GM18868 (cell line): ENCODE results near the gene BMAL2.

Experiments used
- ATAC-seq: cut with Tn5 transposase; IDR thresholded peaks from one replicate; pipeline ENCODE4 v1.9.1; 2021; ENCODE audit warnings: mild to moderate bottlenecking, moderate library complexity; ENCODE audit not compliant: unreplicated experiment

The BMAL2 gene, protein sequence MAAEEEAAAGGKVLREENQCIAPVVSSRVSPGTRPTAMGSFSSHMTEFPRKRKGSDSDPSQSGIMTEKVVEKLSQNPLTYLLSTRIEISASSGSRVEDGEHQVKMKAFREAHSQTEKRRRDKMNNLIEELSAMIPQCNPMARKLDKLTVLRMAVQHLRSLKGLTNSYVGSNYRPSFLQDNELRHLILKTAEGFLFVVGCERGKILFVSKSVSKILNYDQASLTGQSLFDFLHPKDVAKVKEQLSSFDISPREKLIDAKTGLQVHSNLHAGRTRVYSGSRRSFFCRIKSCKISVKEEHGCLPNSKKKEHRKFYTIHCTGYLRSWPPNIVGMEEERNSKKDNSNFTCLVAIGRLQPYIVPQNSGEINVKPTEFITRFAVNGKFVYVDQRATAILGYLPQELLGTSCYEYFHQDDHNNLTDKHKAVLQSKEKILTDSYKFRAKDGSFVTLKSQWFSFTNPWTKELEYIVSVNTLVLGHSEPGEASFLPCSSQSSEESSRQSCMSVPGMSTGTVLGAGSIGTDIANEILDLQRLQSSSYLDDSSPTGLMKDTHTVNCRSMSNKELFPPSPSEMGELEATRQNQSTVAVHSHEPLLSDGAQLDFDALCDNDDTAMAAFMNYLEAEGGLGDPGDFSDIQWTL

DNA sequence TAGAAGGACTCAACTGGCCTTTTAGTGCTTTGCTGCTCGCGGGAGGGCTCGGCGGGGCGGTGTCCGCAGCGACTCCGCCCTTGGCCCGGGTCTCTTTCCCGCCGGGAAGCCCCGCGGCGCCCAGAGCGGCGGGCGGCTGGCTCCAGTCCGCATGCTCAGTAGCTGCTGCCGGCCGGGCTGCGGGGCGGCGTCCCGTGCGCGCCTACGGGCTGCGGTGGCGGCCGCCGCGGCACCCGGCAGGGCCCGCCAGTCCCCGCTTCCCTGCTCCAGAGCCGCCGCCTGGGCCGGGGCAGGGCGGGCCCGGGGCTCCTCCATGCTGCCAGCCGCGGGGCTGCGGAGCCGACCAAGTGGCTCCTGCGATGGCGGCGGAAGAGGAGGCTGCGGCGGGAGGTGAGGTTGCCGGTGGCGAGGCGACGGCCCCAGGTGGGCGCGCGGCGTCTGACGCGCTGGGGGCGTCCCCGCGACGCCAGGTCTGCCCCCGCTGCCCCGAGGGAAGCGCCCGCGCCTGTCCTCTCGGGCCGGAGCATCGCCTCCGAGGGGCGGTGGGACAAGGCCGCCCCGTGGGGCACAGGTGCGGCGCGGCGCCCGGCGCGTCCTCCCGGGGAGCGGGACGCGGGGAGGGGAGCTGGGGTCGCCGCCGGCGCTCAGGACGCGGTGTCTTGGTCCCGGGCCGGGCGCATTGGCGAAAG is at the start of gene BMAL2:
BMAL2 (plus strand) TSS at position 123 of the 689 bp plus-strand sequence; CDS start at position 360, 237 bp downstream.
- peak; percentile 40 for ATAC-seq

- no peak for ATAC-seq
Observed at GRCh38 chr12:27284021-27284420, 48.6 kb upstream of the BMAL2 start.

DNA sequence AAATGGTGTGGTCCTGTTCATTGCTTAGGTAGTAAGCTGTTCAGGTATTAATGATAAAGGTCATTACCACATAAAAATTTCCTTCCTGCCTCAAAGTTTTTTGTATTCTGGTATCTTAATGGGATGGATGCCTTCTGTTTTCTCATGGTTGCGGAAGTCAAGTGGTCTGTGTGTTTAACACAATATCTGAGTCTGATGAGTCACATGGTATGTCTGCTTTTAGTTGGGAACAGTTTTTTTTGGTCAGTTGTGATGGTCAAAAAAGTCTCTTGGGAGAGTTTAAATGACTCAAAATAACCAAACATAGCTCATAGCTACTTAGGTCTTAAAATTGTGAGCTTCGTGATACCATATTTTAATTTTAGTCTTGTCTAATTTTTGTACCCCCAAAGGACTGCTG is 47.9 kb upstream of the BMAL2 start:
- ATAC-seq: peak; percentile 79

- no peak for ATAC-seq
Observed at GRCh38 chr12:27285403-27285802, 47.2 kb upstream of the BMAL2 start.

DNA sequence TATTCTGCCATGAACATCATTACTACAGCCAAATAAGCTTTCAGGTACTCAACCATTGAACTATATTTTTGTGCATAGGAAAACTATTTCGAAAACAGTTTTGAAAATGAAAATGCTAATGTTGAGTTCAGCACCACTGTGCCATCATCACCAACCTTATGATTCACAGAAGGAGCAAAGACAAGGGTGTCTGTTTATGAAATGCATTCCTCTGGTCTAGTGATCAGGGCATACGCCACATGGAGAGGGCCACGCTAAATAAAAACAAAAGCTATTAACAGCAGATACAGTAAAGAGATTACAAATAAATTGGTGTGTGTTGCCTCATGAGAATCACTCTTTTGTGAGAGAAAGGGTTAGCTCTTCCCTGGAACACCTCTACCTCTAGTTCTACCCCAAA is 43.2 kb upstream of the BMAL2 start:
- ATAC-seq: no peak

DNA sequence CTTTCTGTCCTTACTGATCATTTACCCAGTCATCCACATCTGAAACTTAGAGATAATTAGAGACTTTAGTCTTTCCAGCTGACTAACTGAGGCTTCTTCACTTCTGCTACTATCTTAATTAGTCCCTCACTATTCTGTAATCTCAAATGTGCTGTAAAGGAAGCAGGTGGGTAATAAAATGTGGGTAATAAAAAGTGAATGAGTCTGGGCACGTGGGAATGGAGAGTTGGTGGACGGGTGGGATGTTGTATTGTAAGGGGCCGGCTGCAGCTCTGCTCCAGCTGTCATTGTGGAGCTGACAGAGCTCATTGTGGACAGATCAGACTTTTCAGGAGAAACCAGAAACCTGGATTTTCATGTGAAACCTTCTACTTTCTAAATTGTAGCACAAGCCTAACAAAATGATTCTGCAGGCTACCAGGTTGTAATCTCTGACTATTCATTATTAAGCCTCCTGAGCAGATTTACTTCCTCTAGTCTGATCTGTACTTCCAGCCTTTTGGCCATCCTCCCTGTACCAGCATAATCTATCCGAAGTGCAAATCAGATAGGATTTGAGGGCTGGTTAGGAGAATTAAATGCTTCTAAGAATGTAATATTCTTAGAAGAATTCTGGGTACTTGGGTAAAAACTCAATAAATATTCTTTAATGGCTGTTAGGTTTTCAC is 42.0 kb upstream of the BMAL2 start:
- no peak for ATAC-seq

DNA sequence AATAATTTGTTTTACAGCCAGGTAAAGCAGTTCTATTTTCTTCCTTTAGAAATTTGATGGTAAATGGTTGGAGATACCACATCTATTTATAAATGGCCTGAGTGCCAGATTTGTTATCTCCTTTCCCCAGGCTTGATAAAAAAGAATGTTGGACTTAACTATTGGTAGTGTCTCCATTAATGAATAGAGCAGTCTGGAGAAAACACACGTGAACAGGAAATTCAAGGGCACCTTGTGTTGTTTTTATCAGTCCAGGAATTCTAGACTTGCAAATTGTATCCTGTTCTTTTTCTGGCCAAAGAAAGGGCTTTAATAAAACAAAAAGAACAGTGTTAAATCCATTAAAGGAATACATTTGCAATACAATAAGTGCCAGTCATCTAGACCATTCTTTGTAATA is 40.8 kb upstream of the BMAL2 start:
- ATAC-seq: no peak

DNA sequence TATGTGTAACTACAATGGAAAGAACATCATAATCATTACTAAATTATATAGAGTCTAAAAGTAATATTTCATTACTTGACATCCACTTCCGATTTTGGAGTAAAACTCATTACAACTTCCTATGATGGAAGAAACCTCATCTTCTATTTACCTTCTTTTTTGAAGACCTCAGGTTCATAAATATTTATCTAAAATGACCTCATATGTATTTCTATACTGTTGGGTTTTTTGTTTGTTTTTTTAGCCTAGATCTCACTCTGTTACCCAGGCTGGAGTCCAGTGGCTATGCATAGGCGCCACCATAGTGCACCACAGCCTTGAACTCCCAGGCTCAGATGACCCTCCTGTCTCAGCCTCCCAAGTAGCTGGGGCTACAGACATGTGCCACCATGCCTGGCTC is 39.9 kb upstream of the BMAL2 start:
- no peak for ATAC-seq

DNA sequence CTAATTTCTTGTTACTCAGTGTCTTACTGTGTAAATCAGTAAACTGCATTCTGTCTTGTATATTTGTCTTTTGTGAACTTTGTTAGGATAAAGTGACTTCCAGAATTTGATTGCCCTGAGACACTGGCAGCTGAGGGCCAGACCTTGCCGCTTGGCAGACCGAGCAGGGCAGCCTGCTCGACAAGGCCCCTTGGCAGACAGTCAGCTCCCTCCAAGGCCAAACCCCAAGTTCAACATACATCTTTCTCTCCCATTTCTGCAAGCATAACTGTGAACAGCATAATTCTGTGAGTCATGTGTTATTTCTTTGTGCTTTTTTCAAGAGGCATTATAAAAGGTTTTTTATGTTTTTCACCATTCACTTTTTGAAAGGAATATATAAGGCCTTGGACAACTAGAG is 39.2 kb upstream of the BMAL2 start:
- no peak for ATAC-seq

DNA sequence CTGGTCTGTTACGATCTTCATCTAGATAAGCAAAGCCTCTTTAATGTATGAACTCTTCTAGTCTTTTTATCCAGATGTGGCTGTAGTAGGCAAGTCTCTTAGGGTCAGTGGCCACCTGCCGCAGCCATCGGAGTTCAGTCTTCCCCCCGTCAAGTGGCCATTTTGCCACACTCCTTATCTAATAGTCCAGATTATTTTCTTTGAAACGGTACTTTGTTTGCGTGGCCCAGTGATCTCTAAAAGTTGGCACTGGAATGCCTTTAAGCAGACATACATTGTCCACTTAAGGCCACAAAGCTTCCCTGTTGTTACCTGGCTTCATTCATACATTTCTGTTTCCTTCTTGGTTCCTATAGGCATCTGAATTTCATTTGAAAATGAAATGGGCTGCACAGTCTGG is 36.0 kb upstream of the BMAL2 start:
- ATAC-seq: no peak

- no peak for ATAC-seq
Observed at GRCh38 chr12:27297566-27297965, 35.1 kb upstream of the BMAL2 start.

- no peak for ATAC-seq
Observed at GRCh38 chr12:27299102-27299501, 33.5 kb upstream of the BMAL2 start.

GRCh38 chr12:27300226-27300625 is 32.4 kb upstream of the BMAL2 start:
- ATAC-seq: no peak

- no peak for ATAC-seq
Observed at GRCh38 chr12:27303139-27304111, 29.2 kb upstream of the BMAL2 start.

DNA sequence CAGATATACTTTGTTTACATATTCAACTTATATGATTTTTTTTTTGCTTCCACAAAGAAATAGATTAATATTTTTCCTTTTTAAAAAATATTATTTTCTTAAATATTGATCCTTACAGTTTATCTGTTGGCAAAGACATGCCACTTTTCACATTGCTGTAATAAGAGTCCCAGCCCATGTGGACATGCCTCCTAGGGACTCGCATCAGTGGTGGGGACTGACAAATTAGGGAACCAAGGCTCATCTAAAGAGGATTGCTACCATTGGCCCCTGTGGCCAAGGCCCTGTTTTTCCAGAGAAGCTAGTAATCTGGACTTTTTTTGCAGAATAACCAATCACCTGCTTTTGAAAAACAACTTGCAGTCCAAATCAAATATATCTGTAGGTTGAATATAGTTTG is 27.8 kb upstream of the BMAL2 start:
- ATAC-seq: no peak

GRCh38 chr12:27305673-27306456 is 26.8 kb upstream of the BMAL2 start:
- no peak for ATAC-seq

DNA sequence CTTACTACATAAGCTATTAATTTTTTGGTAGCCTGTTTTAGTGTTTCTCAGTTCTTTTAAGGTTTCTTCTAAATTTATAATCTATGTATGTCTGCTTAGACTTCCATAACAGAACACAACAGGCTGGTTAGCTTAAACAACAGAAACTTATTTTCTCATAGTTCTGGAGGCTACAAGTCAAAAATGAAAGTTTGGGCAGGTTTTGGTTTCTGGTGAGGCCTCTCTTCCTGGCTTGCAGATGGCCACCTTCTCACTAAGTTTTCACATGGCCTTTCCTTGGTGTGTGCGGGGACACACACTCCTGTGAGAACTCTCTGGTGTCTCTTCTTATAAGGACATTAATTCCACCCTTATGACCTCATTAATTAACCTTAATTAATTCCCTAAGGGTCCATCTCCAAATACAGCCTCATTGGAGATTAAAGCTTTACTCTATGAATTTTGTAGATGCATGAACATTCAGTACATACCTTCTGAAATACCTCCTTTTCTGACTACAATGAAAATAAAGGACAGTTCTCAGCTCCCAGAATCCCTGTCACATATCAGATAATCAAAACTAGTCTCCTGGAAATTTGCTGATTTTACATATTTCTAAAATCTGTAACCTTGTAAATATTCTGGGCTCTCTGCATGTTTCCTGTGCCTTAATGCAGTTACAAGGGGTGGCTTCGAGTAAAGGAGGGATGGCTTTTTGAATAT is 23.2 kb upstream of the BMAL2 start:
- ATAC-seq: peak; percentile 48

DNA sequence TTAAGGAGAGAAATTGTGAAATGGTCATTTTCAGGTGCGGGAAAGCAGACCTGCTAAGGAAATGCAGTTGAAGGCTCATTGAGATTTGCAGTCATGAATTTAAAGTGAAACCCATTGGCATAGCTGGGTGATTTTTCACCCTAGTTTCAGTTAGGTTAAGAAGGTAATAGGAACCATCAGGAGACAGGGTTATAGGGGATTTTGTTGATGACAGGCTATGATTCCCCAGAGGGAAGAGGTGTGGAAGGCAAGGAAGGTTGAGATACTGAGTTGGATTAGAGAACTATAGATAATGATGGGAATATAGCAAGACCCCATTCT is 22.7 kb upstream of the BMAL2 start:
- ATAC-seq: no peak

- ATAC-seq: no peak
Observed at GRCh38 chr12:27316947-27317346, 15.7 kb upstream of the BMAL2 start.
